ENCODE results near the gene HMGCR. TPM values are rescaled to one million over a fixed set of nuclear protein-coding genes. Genes with fewer than 3 reads are reported as not detected.

The HMGCR gene
- total RNA-seq, 1 experiment from 2014 or later: 101 TPM

- Histone ChIP-seq H4K20me1 (ENCODE audit: insufficient read depth) (no peaks in the 10 kb centered on the region), H3K27ac (ENCODE audit: low read depth, low read length) (no peak overlapping the region), H3K36me3 (ENCODE audit: control insufficient read depth in 1 of 2, insufficient read depth in 2 of 2, low read length in 2 of 2) (peaks cover 27 to 28% of the 10 kb centered on the region in 2 experiments), H3K4me2 (ENCODE audit: low read length) (no peak overlapping the region), H3K27me3 (ENCODE audit: insufficient read depth, low read length) (no peaks in the 10 kb centered on the region), H3K79me2 (ENCODE audit: insufficient read depth, low read length) (no peaks in the 10 kb centered on the region), H3K9ac (ENCODE audit: low read length) (no peak overlapping the region), H3K9me2 (ENCODE audit: insufficient read depth) (no peaks in the 10 kb centered on the region), H3K4me3 (replicated peaks in 1 of 2; ENCODE audit: low read depth in 1 of 2, low read length in 2 of 2) (no peak overlapping the region), H3K4me1 (ENCODE audit: control insufficient read depth in 1 of 2, insufficient read depth in 2 of 2, low read length in 2 of 2) (no peaks in the 10 kb centered on the region), H3K9me3 (ENCODE audit: control insufficient read depth in 1 of 2, insufficient read depth in 1 of 2, low read depth in 1 of 2, low read length in 2 of 2) (no peaks in the 10 kb centered on the region), H2AFZ (ENCODE audit: low read depth, low read length, poor library complexity, severe bottlenecking) (no peak overlapping the region)
- TF ChIP-seq MAX (IDR thresholded peaks at IDR 0.05) (no peak), YY1 (IDR thresholded peaks at IDR 0.05; ENCODE audit: extremely low read depth, insufficient replicate concordance, low read depth, low read length) (no peak), POLR2A (IDR thresholded peaks at IDR 0.05; ENCODE audit: borderline replicate concordance, extremely low read depth, insufficient read depth, insufficient read length) (no peak), EZH2phosphoT487 (IDR thresholded peaks at IDR 0.05; ENCODE audit: borderline replicate concordance) (no peak), TCF7L2 (IDR thresholded peaks at IDR 0.05; ENCODE audit: borderline replicate concordance, extremely low read depth, insufficient read depth, insufficient read length) (no peak), SRF (IDR thresholded peaks at IDR 0.05; ENCODE audit: low read depth) (no peak), ZNF274 (IDR thresholded peaks at IDR 0.05; ENCODE audit: low read depth, low read length) (no peak)
- TF ChIP-seq, protein P1, sequence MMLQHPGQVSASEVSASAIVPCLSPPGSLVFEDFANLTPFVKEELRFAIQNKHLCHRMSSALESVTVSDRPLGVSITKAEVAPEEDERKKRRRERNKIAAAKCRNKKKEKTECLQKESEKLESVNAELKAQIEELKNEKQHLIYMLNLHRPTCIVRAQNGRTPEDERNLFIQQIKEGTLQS (IDR thresholded peaks at IDR 0.05): no peak
- TF ChIP-seq, protein P2, sequence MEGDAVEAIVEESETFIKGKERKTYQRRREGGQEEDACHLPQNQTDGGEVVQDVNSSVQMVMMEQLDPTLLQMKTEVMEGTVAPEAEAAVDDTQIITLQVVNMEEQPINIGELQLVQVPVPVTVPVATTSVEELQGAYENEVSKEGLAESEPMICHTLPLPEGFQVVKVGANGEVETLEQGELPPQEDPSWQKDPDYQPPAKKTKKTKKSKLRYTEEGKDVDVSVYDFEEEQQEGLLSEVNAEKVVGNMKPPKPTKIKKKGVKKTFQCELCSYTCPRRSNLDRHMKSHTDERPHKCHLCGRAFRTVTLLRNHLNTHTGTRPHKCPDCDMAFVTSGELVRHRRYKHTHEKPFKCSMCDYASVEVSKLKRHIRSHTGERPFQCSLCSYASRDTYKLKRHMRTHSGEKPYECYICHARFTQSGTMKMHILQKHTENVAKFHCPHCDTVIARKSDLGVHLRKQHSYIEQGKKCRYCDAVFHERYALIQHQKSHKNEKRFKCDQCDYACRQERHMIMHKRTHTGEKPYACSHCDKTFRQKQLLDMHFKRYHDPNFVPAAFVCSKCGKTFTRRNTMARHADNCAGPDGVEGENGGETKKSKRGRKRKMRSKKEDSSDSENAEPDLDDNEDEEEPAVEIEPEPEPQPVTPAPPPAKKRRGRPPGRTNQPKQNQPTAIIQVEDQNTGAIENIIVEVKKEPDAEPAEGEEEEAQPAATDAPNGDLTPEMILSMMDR (IDR thresholded peaks at IDR 0.05 in 2 of 3, conservative IDR thresholded peaks at IDR 0.05 in 1 of 3; ENCODE audit: borderline replicate concordance in 1 of 3, insufficient read depth in 1 of 3, low read depth in 2 of 3, low read length in 2 of 3): no peak
- ChIA-PET RAD21 (ENCODE audit: low non-redundant PET in 1 of 2, low total read pairs in 2 of 2, uncharacterized antibody in 2 of 2, unreplicated experiment in 2 of 2) (no interaction called here), CTCF (no interaction called here), POLR2A (no interaction called here)
- DNase-seq (ENCODE audit: low read depth, low spot score): no peak
- ATAC-seq: no peak
- intact Hi-C loops (cut with micrococcal nuclease): no loop called here
- no TSS peak for BruUV-seq (replicated peaks)
Observed at GRCh38 chr5:75362474-75362975, 25.5 kb downstream of the HMGCR start.
